SK-N-MC (cell line): Measurements from ENCODE around the gene VTI1B.

Source experiments
- DNase-seq: peaks from one replicate; pipeline ENCODE4 v3.0.0-alpha.2; 2011; ENCODE audit warnings: low read depth, low spot score
- H3K27ac ChIP-seq: fragments of 200-600 bp; sonication (generic); 2 replicates; pipeline ENCODE4 v1.5.1; 2016; ENCODE audit warnings: mixed run types
- H3K36me3 ChIP-seq: fragments of 200-600 bp; sonication (generic); 2 replicates; pipeline ENCODE4 v1.6.1; 2017; ENCODE audit warnings: antibody characterized with exemption, low read length, mixed read lengths; ENCODE audit not compliant: insufficient read depth
- H3K4me3 ChIP-seq: fragments of 200-600 bp; sonication (generic); 2 replicates; pipeline ENCODE4 v1.5.1; 2016
- H3K9ac ChIP-seq: fragments of 200-600 bp; sonication (generic); 2 replicates; pipeline ENCODE4 v1.8.0; 2017; ENCODE audit warnings: mixed run types, mixed read lengths; ENCODE audit not compliant: insufficient read length
- H3K9me3 ChIP-seq: fragments of 200-600 bp; sonication (generic); 2 replicates; pipeline ENCODE4 v1.6.1; 2017; ENCODE audit warnings: low read depth, mild to moderate bottlenecking, antibody characterized with exemption, low read length, moderate library complexity, mixed read lengths
- EZH2 ChIP-seq: fragments of 200-600 bp; sonication (generic); IDR thresholded peaks from one replicate; pipeline ENCODE4 v1.6.1; 2017; ENCODE audit warnings: antibody characterized with exemption
- FOXP2 ChIP-seq: optimal IDR thresholded peaks from 2 replicates; pipeline ENCODE3; 2011; ENCODE audit warnings: mild to moderate bottlenecking, moderate library complexity; ENCODE audit not compliant: insufficient read depth; ENCODE audit errors: extremely low read length, control extremely low read depth
- POLR2AphosphoS5 ChIP-seq: IDR thresholded peaks from 2 replicates; pipeline ENCODE4 v1.6.1; 2012; ENCODE audit warnings: mild to moderate bottlenecking, low read depth, low read length, borderline replicate concordance

The VTI1B gene

GRCh38 chr14:67665868-67666267 is 8.6 kb downstream of the VTI1B start:
- H3K36me3 ChIP-seq = no peaks in the 10 kb centered on the region
- H3K9ac ChIP-seq = peak overlapping the region; percentile 48
- no peak for DNase-seq
- H3K4me3 ChIP-seq = no peak overlapping the region
- H3K9me3 ChIP-seq = no peaks in the 10 kb centered on the region
- peak overlapping the region; percentile 64 for H3K27ac ChIP-seq
- TF ChIP-seq POLR2AphosphoS5 (no peak), EZH2 (no peak), FOXP2 (no peak)

GRCh38 chr14:67663633-67664032 is 10.8 kb downstream of the VTI1B start:
- H3K9ac ChIP-seq = no peak overlapping the region
- H3K9me3 ChIP-seq = no peaks in the 10 kb centered on the region
- H3K4me3 ChIP-seq = no peak overlapping the region
- no peak for DNase-seq
- H3K27ac ChIP-seq = no peak overlapping the region
- H3K36me3 ChIP-seq = 0 out of 2 replicates have a peak, but pooled peaks cover 3% of the 10 kb centered on the region
- TF ChIP-seq EZH2 = no peak
- TF ChIP-seq FOXP2 = no peak
- no peak for TF ChIP-seq POLR2AphosphoS5

DNA sequence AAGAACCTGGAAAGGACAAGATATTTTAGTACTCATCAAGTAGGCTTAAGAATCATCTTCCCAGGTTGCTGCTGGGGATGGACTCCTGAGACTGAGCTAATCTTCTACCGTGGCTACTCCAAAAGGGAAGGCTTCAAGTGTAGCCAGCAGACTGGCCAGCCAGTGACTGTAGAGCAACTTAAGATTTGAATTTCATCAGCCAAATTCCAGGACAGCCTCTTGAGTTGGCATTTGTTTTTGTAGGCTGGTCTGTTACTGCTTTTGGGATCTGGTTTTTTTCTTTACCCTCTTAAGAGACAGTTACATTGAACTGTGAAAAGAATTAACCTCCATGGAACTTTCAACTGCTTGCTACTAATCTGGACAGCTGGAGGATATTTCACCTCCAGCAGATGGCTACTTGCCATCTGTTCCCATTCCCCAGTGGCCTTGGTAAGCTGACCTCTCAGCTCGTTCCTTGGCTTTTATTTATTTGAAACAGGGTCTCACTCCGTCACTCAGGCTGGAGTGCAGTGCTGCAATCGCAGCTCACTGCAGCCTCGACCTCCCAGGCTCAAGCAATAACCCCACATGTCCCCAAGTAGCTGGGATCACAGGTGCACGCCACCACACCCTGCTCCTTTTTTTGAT is 20.7 kb downstream of the VTI1B start:
- TF ChIP-seq EZH2 (no peak), POLR2AphosphoS5 (no peak), FOXP2 (no peak)
- Histone ChIP-seq H3K4me3 (no peak overlapping the region), H3K9me3 (no peaks in the 10 kb centered on the region), H3K27ac (peak overlapping the region; percentile 33; the same call in 1 of the 2 replicates), H3K36me3 (peaks cover 83% of the 10 kb centered on the region), H3K9ac (no peak overlapping the region)
- DNase-seq = no peak

DNA sequence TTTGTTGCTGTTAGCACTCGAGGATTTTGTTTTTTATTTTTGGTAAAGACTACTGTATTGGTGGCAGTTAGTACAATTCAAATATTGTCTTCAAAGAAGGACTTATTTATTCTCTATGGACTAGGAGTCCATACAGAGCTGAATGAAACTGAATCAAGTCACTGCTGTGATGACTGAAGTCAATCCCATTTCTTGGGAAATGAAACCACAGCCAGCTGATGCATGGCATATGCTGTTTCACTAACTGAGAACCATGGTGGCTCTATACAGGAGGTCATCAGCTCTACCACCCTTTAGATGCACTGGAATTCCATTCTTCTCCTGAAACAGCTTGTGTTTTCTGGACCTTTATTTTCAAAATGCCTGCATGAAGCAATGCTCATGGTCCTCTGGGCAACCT is 22.2 kb downstream of the VTI1B start:
- Histone ChIP-seq H3K4me3 (no peak overlapping the region), H3K9ac (no peak overlapping the region), H3K27ac (no peak overlapping the region), H3K9me3 (no peaks in the 10 kb centered on the region), H3K36me3 (peaks cover 93% of the 10 kb centered on the region)
- no peak for DNase-seq
- TF ChIP-seq FOXP2 (no peak), POLR2AphosphoS5 (no peak), EZH2 (no peak)

- Histone ChIP-seq H3K36me3 (peaks cover 92% of the 10 kb centered on the region), H3K4me3 (no peak overlapping the region), H3K9ac (no peak overlapping the region), H3K9me3 (no peaks in the 10 kb centered on the region), H3K27ac (no peak overlapping the region)
- DNase-seq = no peak
- TF ChIP-seq EZH2 (no peak), FOXP2 (no peak), POLR2AphosphoS5 (no peak)
These were observed 23.7 kb downstream of the VTI1B start for GRCh38 chr14:67650694-67651093.

GRCh38 chr14:67650151-67650550 is 24.3 kb downstream of the VTI1B start:
- no peaks in the 10 kb centered on the region for H3K9me3 ChIP-seq
- H3K36me3 ChIP-seq = peaks cover 91% of the 10 kb centered on the region
- TF ChIP-seq EZH2 (no peak), POLR2AphosphoS5 (no peak), FOXP2 (no peak)

GRCh38 chr14:67646131-67646530 is 28.3 kb downstream of the VTI1B start:
- H3K9me3 ChIP-seq = no peaks in the 10 kb centered on the region
- TF ChIP-seq FOXP2 (no peak), POLR2AphosphoS5 (no peak), EZH2 (no peak)
- no peak overlapping the region for H3K27ac ChIP-seq
- peaks cover 68% of the 10 kb centered on the region for H3K36me3 ChIP-seq
- no peak overlapping the region for H3K4me3 ChIP-seq
- H3K9ac ChIP-seq = no peak overlapping the region
- DNase-seq = no peak

More at GRCh38 chr14:67650151-67650550, 24.3 kb downstream of the VTI1B start:
- Histone ChIP-seq H3K4me3 (no peak overlapping the region), H3K27ac (no peak overlapping the region), H3K9ac (no peak overlapping the region)
- DNase-seq = no peak

DNA sequence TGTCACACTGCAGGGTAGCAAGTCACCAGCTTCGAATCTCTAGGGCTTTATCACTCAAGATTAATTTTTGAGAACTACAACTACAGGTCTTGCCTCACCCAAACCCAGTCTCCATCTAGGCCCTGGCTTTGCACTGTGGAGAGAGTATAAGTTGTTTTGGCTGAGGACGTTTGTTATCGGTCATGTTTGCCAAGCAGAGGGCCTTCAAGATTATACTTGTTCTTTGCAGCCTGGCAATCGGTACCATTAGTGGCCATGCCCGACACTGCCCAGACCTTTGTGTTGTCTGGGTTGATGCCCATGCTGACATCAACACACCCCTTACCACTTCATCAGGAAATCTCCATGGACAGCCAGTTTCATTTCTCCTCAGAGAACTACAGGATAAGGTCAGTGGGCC is 29.0 kb downstream of the VTI1B start:
- Histone ChIP-seq H3K9me3 (no peaks in the 10 kb centered on the region), H3K27ac (no peak overlapping the region), H3K36me3 (peaks cover 60% of the 10 kb centered on the region), H3K4me3 (no peak overlapping the region), H3K9ac (no peak overlapping the region)
- TF ChIP-seq POLR2AphosphoS5 (no peak), FOXP2 (no peak), EZH2 (no peak)
- no peak for DNase-seq

- no peak for DNase-seq
- H3K4me3 ChIP-seq = no peak overlapping the region
These were observed 30.0 kb downstream of the VTI1B start for GRCh38 chr14:67644428-67644827.

More at GRCh38 chr14:67644428-67644827, 30.0 kb downstream of the VTI1B start:
- Histone ChIP-seq H3K27ac (no peak overlapping the region), H3K36me3 (peaks cover 50% of the 10 kb centered on the region), H3K9me3 (no peaks in the 10 kb centered on the region), H3K9ac (no peak overlapping the region)
- no peak for TF ChIP-seq POLR2AphosphoS5
- TF ChIP-seq EZH2 = no peak
- TF ChIP-seq FOXP2 = no peak
